HG03039 (cell line): Measurements from ENCODE around the gene IGF2.

Source experiments
- ATAC-seq: cut with Tn5 transposase; IDR thresholded peaks from one replicate; pipeline ENCODE4 v1.9.1; 2021; ENCODE audit warnings: mild to moderate bottlenecking, moderate library complexity; ENCODE audit not compliant: unreplicated experiment

IGF2 gene

DNA sequence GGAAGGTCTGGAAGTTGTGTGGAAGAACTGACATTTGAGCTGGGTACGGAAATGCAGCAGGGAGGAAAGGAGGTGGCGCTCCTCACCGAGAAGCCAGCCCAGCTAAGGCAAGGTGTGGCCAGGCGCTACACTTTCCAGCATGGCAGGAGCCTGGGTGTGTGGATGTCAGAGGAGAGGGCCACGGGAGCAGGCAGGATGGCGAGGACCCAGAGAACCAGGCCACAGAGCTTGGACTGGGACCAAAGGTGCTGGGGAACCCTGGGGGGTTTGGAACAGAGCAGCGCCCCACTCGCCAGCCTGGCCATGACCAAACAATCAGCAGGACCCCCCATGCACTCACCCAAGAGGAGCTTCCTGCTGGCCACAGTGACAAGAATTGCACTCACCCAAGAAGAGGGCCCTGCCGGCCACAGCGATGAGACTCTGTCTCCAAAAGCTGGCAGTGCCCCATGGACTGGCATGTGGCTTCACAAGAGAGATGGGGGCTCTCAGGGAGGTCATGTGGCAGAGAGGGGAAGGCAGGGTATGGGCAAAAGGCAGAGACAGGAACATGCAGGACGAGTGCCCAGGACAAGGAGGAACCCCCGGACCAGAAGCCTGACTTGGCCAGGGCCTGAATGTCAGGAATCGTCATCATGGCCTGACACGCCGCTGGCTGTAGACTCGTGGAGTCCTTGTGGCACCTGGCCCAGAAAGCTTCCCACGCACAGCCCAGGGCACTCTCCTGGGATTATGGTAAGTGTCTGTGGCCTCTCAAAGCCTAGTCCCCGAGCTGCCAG lies 45.4 kb downstream of the IGF2 start:
- ATAC-seq = no peak

DNA sequence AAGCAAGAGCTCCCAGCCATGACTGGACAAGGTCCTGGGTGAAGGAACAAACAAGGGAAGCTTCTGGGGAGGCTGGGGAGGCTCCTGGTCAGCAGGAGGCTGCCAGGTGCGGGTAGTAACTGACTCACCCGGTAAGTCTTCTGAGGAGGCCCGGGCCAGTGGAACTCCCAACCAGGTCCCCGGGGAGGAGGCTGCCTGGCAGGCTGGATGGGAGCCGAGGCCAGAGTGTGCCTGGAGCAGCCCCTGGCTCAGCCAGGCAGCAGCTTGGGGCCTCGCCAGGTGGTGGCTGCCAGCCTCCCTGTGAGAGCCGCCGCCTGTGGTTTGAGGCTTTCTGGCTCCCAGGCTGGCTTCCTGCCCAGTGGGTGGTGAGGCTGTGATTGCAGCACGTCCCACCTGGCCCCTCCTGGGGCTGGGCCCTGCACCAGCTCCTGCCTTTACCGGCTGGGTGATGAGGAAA lies 46.2 kb downstream of the IGF2 start:
- no peak for ATAC-seq

DNA sequence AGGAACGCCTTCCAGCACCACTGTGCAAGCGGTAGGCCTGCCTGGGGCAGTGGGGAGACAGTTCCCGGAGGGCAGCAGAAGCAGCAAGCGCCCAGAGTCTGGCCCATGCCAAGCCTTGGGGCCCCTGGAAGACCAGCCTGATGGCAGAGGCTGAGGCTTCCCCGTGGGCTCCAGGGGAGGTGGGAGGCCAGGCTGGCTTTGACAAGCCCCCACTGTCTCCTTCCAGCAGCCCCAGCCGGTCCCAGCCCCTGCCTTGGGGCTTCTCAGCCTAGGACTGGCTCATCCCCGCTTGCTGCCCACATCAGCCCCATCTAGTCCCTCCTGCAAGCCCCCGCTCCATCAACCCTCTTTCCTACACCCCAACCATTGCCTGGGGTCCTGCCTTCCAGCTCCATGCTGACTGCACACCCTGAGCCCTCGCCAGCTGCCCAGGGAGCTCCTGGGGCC lies 46.7 kb downstream of the IGF2 start:
- no peak for ATAC-seq

DNA sequence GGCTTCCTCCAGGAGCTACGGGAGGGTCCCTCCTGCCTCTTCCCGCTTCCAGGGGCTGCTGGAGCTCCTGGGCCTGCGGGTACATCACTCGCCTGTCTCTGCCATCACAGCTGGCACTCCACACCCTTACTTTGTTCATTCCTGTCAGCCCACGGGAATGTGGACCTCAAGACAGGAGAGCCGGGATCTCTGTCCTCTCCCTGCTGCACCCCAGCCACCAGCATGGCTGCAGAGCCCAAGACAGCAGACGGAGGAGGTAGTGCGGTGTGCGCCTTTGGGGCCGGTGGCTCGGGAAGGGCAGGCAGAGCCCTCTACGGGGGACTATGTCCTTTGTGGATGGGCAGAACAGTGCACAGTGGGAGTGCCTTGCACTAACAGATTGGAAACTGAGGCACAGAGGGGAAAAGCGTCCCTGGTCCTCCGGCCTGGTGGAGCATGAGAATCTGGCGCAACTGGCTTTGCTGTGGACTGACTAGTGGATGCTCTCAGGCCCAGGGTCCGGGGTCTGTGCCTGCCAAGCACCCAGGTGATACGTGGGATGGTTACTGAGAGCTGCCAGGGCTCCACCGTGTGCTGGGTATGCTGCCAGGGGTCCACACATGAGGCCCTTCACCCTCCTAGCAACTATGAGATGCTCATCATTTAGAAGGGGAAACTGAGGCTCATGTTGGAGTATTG lies 47.3 kb downstream of the IGF2 start:
- no peak for ATAC-seq

DNA sequence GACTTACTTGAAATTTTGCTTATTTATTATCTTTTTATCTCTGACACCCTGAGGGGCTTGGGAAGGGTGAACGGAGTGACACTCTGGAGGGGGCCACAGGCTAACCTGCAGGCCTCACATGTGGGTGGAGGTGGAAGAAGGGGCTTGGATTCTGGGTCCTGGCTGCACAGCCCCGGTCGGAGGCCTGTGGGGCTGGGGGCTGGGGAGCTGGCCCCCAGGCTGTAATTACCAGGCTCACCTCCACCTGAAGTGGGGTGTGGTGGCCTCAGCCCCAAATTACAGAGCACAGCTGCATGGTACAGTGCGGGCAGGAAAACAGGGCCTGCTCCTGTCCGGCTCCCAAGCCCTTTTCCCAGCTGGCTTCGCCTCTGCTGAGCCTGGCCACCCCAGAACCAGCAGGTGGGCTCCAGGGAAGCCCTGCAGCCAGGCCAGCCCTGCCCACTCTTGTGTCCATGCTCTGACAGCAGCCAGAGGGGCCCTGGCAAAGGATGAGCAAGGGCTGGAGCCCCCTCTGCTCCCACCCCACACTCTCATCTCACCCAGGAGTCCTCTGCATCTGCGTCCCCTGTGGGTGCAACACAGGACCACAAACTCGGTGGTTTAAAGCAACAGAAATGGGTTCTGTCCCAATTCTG lies 48.0 kb downstream of the IGF2 start:
- ATAC-seq = no peak

DNA sequence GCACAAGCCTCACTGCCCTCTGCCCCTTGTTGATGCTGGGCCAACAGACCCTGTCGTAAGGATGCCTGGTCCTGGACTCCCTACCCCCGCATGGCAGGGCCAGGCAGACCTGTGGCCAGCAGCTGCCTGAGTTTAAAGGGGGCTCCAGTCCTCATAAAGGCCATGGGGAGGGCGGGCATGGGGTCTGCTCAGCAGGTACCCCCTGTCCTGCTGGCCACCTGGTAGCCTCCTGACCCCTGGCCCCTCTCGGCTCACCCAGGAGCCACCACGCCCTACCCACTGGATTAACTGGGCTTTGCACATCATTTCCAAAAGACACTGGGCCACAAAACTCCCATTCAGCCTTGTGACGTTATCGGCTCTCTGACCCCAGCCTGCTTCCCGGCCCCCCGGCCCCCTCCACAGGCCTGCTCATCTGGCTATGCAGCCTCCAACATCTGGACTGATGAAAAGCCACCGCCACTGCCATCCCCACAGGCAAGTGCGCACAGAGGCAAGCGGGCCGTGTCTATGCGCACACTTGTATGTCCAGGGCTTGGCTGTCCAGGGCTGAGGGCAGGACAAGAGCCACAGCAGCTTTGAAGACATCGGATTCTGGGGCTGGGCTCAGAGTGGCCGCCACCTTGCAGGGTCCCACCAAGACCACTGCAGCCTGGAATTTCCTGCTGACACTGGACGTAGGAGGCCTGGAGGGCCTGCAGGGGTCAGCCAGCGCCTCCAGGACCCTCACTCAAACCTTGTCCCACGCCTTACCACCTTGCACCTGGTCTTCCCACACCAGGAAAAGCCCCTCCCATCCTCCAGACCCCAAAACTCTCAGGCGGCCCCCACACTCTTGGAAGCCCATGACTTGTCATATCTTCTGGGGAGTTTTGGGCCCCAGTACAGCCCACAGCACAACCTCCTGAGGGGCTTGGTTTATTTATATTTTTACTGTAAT lies 48.7 kb downstream of the IGF2 start:
- no peak for ATAC-seq

DNA sequence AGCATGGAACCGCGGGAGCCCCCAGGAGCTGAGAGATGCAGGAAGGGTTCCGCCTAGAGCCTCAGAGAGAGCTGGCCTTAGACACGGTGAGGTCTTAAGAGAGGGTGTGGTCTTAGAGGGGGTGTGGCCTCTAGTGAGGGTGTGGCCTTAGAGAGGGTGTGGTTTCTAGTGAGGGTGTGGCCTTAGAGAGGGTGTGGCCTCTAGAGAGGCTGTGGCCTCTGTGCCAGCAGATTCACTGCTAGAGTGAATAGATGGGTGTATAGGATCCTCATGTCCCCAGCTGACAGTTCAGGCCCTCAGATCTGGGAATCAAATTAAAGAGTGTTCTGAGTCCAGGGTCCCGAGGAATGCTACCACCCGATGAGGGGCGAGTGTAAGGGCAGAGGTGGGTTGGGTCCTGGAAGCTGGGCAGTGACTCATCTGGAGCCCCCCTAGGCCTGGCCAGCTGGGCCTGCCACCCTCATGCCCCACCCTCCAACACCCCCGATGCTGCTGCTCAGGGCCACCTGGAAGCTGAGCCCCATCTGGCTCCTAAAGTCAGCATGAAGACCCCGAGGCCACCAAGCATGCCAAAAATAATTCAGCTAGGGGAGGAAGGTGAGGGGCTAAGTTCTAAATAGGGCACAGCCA lies 49.5 kb downstream of the IGF2 start:
- ATAC-seq = no peak

DNA sequence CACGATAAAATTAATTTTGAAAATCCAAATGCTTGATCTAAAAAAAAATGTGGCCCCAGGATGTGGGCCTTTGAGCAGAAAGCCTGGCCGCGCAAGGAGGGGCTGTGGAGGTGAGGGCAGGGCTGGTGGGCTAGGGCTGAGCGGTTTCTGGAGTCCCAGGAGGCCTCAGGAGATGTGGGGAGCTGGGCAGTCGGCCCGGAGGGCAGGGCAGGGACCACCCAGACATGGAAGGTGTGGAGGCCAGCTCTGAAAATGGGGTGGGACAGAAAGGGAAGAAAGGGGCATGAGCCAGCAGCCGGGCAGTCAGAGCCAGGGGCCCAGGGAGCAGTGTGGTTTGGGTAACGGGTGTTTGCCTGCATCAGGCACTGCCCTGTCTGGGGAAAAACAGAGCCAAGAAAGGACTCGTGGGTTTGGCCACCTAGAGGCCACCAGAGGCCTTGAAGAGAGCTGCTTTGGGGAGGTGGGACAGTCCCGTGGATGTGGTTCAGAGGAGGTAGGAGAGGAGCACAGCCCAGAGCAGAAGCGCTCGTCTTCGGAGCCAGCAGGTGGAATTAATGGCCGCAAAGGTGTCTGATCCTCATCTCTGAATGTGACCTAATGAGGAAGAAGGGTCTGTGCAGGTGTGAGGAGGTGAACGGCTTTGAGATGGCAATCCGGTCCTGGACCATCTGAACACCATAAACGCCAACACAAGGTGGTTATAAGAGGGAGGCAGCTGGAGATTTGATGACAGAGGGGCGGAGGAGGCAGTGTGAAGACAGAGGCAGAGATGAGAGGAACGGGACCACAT lies 50.2 kb downstream of the IGF2 start:
- ATAC-seq = no peak

DNA sequence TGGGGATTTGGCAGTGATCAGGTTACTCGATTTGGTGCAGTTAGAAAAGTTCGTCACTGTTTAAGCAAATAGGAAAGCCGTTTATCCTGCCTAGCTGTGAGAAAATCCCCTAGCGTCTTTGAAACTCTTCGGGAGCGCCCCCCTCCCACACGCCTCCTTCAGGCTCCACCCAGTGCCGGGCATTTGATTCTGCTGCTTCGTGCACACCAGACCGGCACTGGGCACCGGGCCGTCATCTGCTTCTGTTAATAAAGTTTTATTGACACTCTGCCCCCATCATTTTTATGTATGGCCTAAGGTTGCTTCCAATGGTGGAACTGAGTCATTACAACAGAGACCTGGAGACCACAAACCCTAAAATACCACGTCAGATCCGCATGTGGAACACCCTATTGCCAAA lies 50.9 kb downstream of the IGF2 start:
- no peak for ATAC-seq

DNA sequence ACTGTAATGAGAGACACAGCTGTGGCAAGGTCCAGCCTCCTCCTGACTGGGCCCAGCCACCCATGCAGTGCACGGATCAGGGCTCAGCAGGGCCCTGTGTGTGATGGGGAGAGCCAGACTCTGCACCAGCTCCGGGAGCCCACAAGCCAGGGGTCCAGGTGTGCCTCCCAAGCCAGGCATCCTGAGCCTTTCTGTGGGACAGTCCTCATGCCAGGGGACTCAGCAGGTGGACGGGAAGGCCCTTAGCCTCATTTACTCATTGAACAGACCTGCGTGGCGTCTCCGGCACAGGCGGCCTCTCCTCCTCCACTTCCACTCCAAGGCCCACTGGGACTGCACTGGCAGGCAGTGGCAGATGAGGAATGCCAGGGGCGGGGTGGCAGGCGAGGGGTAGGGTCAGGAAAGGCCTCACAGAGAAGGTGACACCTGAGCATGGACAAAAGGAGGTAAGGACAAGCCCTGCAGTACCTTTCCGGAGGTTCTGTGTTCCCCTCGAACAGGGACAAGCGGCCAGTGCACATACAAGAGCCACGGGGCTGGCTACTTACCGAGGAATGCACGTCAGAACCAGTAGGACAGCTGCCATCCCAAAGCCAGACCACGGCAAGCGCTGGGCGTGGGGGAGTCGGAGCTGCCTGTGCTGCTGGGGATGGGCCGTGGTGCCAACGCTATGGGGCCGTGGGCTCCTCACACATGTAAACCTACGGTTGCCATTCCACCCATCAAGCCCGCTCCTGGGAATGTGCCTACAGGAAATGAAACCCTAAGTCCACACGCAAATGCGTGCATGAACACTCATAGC lies 52.7 kb downstream of the IGF2 start:
- no peak for ATAC-seq

DNA sequence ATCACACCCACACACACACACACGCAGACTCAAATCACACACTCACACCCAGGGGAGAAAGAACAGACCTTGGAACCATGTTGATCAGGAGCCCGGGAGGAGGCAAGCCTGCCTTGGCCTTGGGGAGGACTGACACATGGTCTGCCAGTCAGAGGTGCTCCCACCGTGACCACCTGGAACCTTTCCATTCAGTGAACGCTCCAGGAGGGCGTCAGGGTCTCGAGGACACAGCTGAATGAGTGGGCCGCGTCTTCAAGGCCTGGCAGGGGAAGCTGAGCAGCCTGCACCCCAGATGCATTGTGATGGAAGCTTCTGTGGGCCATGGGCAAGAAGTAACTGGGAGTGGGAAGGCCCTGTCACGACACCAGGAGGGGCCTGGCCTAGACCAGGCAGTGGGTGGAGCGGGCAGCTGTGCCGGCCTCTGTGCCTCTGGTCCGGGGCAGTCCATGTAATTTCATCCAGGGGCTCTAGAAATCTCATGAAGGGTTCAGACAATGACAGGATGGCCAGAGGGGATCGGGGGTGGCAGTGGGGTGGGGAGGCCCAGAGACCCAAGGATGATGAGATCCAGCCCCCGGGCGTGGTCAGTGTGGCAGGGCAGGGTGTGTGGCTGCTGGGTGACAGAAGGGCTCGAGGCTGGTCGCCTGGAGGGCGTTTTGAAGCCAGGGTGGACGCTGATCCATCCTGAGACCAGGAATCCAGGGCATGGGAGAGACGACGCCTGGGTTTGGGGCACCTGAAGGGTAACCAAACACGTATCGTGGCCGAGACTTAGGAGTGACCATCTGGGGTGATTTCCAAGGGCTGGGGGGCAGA lies 53.7 kb downstream of the IGF2 start:
- ATAC-seq = no peak

DNA sequence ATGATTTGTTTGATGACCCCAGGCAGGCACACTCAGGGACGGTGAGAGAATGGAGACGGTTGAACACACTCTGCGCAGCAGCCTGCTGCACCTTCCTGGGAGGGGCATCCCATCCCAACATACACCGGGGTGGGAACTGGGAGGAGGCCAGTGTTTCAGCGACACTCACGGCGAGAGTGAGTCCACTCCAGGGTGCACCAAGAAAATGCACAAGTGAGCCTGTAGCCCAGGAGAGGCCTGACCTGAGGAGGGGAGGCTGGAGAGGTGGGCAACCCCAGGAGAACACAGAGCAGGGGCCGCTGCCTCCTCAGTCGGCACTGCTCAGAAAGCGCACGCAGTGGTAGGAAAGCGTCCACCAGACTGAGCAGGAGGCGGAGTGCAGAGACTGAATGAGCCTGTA lies 54.5 kb downstream of the IGF2 start:
- no peak for ATAC-seq
